ENCODE data around the gene FOXC1. TPM values are rescaled to one million over a fixed set of nuclear protein-coding genes. Genes with fewer than 3 reads are reported as not detected.

FOXC1 gene
- total and polyA plus RNA-seq, 2 of the 13 experiments (the other 11 are each of a cell fraction or from before 2014, with no cell fraction given) = 0.44 to 0.55 TPM

DNA sequence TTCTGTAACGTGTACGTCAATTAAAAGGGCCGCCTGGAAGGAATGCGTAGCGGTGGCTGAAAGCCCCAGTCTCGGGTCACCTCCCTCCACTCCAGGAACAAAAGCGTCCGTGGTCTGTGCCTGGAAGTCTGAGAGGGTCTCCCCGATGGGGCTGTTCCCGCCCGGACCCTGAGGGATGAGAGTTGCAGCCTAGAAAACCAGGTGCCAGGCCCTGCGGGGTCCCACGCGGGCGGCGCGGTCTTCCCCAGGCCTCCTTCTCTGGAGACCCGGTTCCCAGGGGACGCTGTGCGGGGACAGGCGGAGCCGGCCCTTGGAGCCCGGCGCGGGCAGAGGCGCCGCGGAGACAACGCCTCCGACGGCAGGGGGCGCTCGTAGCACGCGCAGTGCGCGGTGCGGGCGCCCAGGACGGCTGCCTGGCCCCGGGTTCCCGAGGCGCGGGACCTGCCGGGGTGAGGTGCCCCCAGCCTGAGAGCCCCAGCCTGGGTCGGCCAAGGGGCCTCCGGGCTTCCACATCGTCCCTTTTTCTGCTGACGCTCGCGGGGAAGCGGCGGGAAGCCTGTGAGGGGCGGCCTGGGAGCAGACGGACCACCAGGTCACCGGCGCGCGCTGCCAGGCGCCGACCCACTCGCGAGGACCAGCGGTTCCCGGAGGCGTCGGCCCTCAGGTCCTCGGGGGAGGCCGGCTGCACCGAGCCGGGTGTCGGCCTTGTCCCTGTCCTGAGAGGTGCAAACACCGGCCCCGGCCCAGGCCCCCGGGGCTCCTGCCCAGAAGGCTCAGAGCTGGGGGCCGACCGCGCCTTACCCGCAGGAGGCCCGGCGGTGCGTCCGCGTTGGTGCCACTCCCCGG lies 5.3 kb upstream of the FOXC1 start (continued):
- TF ChIP-seq, protein P1, sequence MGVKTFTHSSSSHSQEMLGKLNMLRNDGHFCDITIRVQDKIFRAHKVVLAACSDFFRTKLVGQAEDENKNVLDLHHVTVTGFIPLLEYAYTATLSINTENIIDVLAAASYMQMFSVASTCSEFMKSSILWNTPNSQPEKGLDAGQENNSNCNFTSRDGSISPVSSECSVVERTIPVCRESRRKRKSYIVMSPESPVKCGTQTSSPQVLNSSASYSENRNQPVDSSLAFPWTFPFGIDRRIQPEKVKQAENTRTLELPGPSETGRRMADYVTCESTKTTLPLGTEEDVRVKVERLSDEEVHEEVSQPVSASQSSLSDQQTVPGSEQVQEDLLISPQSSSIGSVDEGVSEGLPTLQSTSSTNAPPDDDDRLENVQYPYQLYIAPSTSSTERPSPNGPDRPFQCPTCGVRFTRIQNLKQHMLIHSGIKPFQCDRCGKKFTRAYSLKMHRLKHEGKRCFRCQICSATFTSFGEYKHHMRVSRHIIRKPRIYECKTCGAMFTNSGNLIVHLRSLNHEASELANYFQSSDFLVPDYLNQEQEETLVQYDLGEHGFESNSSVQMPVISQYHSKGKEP (CRISPR knock-in tag; IDR thresholded peaks at IDR 0.05) = no peak
- TF ChIP-seq GABPB1 (CRISPR knock-in tag; IDR thresholded peaks at IDR 0.05) (peak; percentile 42; the same call in 1 of the 2 replicates), FOXK1 (CRISPR knock-in tag; IDR thresholded peaks at IDR 0.05; ENCODE audit: borderline replicate concordance, low read depth) (no peak), ZNF709 (CRISPR knock-in tag; IDR thresholded peaks at IDR 0.05) (no peak; the same call in 1 of the 2 replicates), ZNF557 (CRISPR knock-in tag; IDR thresholded peaks at IDR 0.05) (no peak), REL (CRISPR knock-in tag; conservative IDR thresholded peaks at IDR 0.05) (0 out of 2 replicates have a peak, but pooled peaks have one; percentile 43), RFX5 (IDR thresholded peaks at IDR 0.05; ENCODE audit: low read depth, low read length) (no peak), ZNF350 (CRISPR knock-in tag; IDR thresholded peaks at IDR 0.05; ENCODE audit: borderline replicate concordance, low read depth) (no peak; the same call in 1 of the 2 replicates), SSRP1 (CRISPR knock-in tag; IDR thresholded peaks at IDR 0.05) (no peak), MED1 (CRISPR knock-in tag; IDR thresholded peaks at IDR 0.05) (peak; percentile 7; the same call in 1 of the 2 replicates), XBP1 (CRISPR knock-in tag; IDR thresholded peaks at IDR 0.05) (no peak), ZNF713 (CRISPR knock-in tag; IDR thresholded peaks at IDR 0.05) (no peak), ZSCAN31 (CRISPR knock-in tag; IDR thresholded peaks at IDR 0.05; ENCODE audit: low read depth) (peak; percentile 64)
- TF ChIP-seq, protein P2, sequence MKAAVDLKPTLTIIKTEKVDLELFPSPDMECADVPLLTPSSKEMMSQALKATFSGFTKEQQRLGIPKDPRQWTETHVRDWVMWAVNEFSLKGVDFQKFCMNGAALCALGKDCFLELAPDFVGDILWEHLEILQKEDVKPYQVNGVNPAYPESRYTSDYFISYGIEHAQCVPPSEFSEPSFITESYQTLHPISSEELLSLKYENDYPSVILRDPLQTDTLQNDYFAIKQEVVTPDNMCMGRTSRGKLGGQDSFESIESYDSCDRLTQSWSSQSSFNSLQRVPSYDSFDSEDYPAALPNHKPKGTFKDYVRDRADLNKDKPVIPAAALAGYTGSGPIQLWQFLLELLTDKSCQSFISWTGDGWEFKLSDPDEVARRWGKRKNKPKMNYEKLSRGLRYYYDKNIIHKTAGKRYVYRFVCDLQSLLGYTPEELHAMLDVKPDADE (CRISPR knock-in tag; IDR thresholded peaks at IDR 0.05) = 0 out of 2 replicates have a peak, but pooled peaks have one; percentile 60
- TF ChIP-seq, protein P3, sequence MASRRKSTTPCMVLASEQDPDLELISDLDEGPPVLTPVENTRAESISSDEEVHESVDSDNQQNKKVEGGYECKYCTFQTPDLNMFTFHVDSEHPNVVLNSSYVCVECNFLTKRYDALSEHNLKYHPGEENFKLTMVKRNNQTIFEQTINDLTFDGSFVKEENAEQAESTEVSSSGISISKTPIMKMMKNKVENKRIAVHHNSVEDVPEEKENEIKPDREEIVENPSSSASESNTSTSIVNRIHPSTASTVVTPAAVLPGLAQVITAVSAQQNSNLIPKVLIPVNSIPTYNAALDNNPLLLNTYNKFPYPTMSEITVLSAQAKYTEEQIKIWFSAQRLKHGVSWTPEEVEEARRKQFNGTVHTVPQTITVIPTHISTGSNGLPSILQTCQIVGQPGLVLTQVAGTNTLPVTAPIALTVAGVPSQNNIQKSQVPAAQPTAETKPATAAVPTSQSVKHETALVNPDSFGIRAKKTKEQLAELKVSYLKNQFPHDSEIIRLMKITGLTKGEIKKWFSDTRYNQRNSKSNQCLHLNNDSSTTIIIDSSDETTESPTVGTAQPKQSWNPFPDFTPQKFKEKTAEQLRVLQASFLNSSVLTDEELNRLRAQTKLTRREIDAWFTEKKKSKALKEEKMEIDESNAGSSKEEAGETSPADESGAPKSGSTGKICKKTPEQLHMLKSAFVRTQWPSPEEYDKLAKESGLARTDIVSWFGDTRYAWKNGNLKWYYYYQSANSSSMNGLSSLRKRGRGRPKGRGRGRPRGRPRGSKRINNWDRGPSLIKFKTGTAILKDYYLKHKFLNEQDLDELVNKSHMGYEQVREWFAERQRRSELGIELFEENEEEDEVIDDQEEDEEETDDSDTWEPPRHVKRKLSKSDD (CRISPR knock-in tag; IDR thresholded peaks at IDR 0.05; ENCODE audit: low read depth) = no peak
- TF ChIP-seq, protein P4, sequence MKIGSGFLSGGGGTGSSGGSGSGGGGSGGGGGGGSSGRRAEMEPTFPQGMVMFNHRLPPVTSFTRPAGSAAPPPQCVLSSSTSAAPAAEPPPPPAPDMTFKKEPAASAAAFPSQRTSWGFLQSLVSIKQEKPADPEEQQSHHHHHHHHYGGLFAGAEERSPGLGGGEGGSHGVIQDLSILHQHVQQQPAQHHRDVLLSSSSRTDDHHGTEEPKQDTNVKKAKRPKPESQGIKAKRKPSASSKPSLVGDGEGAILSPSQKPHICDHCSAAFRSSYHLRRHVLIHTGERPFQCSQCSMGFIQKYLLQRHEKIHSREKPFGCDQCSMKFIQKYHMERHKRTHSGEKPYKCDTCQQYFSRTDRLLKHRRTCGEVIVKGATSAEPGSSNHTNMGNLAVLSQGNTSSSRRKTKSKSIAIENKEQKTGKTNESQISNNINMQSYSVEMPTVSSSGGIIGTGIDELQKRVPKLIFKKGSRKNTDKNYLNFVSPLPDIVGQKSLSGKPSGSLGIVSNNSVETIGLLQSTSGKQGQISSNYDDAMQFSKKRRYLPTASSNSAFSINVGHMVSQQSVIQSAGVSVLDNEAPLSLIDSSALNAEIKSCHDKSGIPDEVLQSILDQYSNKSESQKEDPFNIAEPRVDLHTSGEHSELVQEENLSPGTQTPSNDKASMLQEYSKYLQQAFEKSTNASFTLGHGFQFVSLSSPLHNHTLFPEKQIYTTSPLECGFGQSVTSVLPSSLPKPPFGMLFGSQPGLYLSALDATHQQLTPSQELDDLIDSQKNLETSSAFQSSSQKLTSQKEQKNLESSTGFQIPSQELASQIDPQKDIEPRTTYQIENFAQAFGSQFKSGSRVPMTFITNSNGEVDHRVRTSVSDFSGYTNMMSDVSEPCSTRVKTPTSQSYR (CRISPR knock-in tag; IDR thresholded peaks at IDR 0.05; ENCODE audit: borderline replicate concordance) = no peak
- TF ChIP-seq, protein P5, sequence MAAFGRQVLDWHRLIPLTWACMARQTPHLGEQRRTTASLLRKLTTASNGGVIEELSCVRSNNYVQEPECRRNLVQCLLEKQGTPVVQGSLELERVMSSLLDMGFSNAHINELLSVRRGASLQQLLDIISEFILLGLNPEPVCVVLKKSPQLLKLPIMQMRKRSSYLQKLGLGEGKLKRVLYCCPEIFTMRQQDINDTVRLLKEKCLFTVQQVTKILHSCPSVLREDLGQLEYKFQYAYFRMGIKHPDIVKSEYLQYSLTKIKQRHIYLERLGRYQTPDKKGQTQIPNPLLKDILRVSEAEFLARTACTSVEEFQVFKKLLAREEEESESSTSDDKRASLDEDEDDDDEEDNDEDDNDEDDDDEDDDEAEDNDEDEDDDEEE (CRISPR knock-in tag; IDR thresholded peaks at IDR 0.05) = peak; percentile 75; the same call in 1 of the 2 replicates
- TF ChIP-seq, protein P6, sequence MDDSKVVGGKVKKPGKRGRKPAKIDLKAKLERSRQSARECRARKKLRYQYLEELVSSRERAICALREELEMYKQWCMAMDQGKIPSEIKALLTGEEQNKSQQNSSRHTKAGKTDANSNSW (CRISPR knock-in tag; IDR thresholded peaks at IDR 0.05; ENCODE audit: borderline replicate concordance) = no peak

Measured in HepG2 (cell line).